HCT116 (cell line): ENCODE measurements around the gene NPIPB2. TPM values are rescaled to one million over a fixed set of nuclear protein-coding genes. Genes with fewer than 3 reads are reported as not detected.
"Not testable (repeated sequence)": the region's sequence is repeated elsewhere in the genome, so short reads cannot be mapped to it uniquely, and the experiment has no call there.

Experiments used
- ATAC-seq: fragments of 200-7000 bp; cut with Tn5 transposase; 2 replicates; pipeline ENCODE4 v1.9.1; 2020; ENCODE audit warnings: mild to moderate bottlenecking, moderate library complexity
- BruUV-seq: library from RNA; stranded (reverse); fragments of 400-500 nt; replicated peaks from 2 replicates; lab custom pipeline; 2021; lab: Mats Ljungman, UMichigan
- CTCF ChIA-PET: fragments of 300-600 bp; sonication (Branson Sonifier 250); formaldehyde crosslinking; loops from one replicate; lab custom pipeline; 2021; ENCODE audit warnings: antibody characterized with exemption; lab: Charles Lee
- POLR2A ChIA-PET: fragments of 300-600, 350-600 bp; sonication (Branson Sonifier 250); formaldehyde crosslinking; loops from one replicate; lab custom pipeline; 2021; ENCODE audit warnings: antibody characterized with exemption; lab: Charles Lee
- RAD21 ChIA-PET, 2 experiments: fragments of 300-600 bp; sonication (Branson Sonifier 250); formaldehyde crosslinking; loops; one replicate each; lab custom pipeline; 2023; ENCODE audit warnings: low total read pairs in 2 of 2; ENCODE audit not compliant: uncharacterized antibody in 2 of 2, unreplicated experiment in 2 of 2, low non-redundant PET in 1 of 2; lab: Charles Lee
- DNase-seq: peaks from one replicate; pipeline ENCODE4 v3.0.0-alpha.2; 2010; ENCODE audit warnings: low read depth, low spot score
- H2AFZ ChIP-seq: fragments of 200-600 bp; shearing (Covaris generic), sonication (generic); 2 replicates; pipeline ENCODE4 v1.6.1; 2017; ENCODE audit warnings: low read depth, mixed run types, mixed read lengths, antibody characterized with exemption, low read length; ENCODE audit not compliant: poor library complexity, severe bottlenecking
- H3K27ac ChIP-seq: 2 replicates; pipeline ENCODE4 v1.5.1; 2012; ENCODE audit warnings: low read depth, low read length
- H3K27me3 ChIP-seq: fragments of 200-600 bp; sonication (generic); 2 replicates; pipeline ENCODE4 v1.6.1; 2016; ENCODE audit warnings: mixed run types, low read length, mixed read lengths; ENCODE audit not compliant: insufficient read depth
- H3K36me3 ChIP-seq, 2 experiments: fragments of 200-500 bp in 1 of 2; fragments of 200-600 bp in 1 of 2; sonication (Bioruptor generic) in 1 of 2; sonication (generic) in 1 of 2; 2 replicates each; pipeline versions ENCODE4 v1.5.1 to v1.6.1; 2014 to 2016; ENCODE audit warnings: low read length in 2 of 2, inconsistent platforms in 1 of 2, mixed read lengths in 1 of 2, mixed run types in 1 of 2; ENCODE audit not compliant: insufficient read depth in 2 of 2, control insufficient read depth in 1 of 2
- H3K4me1 ChIP-seq, 2 experiments: fragments of 200-600 bp in 1 of 2; sonication (generic) in 1 of 2; 2 replicates each; pipeline versions ENCODE4 v1.5.1 to v1.6.1; 2012 to 2017; ENCODE audit warnings: low read length in 2 of 2, inconsistent platforms in 1 of 2, mild to moderate bottlenecking in 1 of 2, mixed read lengths in 1 of 2, mixed run types in 1 of 2, moderate library complexity in 1 of 2; ENCODE audit not compliant: insufficient read depth in 2 of 2, control insufficient read depth in 1 of 2
- H3K4me2 ChIP-seq: fragments of 200-600 bp; sonication (generic); 2 replicates; pipeline ENCODE4 v1.6.1; 2017; ENCODE audit warnings: mixed run types, low read length, mixed read lengths
- H3K4me3 ChIP-seq, 2 experiments: fragments of 200-600 bp in 1 of 2; sonication (generic) in 1 of 2; replicated peaks in 1 of 2; 2 replicates each; pipeline ENCODE4 v1.5.1; 2011 to 2016; ENCODE audit warnings: low read length in 2 of 2, control low read depth in 1 of 2, low read depth in 1 of 2, mild to moderate bottlenecking in 1 of 2, mixed read lengths in 1 of 2, mixed run types in 1 of 2
- H3K79me2 ChIP-seq: fragments of 200-600 bp; sonication (generic); 2 replicates; pipeline ENCODE4 v1.6.1; 2017; ENCODE audit warnings: mild to moderate bottlenecking, mixed run types, low read length, moderate library complexity, mixed read lengths; ENCODE audit not compliant: insufficient read depth
- H3K9ac ChIP-seq: fragments of 200-600 bp; sonication (generic); 2 replicates; pipeline ENCODE4 v1.6.1; 2016; ENCODE audit warnings: low read length, mixed read lengths
- H3K9me2 ChIP-seq: fragments of 200-600 bp; sonication (generic), shearing (Covaris generic); 2 replicates; pipeline ENCODE4 v1.6.1; 2017; ENCODE audit warnings: mixed run types, mild to moderate bottlenecking, moderate library complexity; ENCODE audit not compliant: insufficient read depth
- H3K9me3 ChIP-seq, 2 experiments: fragments of 200-500 bp in 1 of 2; fragments of 200-600 bp in 1 of 2; sonication (Bioruptor generic) in 1 of 2; sonication (generic) in 1 of 2; 2 replicates each; pipeline ENCODE4 v1.6.1; 2014 to 2017; ENCODE audit warnings: low read length in 2 of 2, mixed read lengths in 2 of 2, inconsistent platforms in 1 of 2, low read depth in 1 of 2, mild to moderate bottlenecking in 1 of 2, mixed run types in 1 of 2, moderate library complexity in 1 of 2; ENCODE audit not compliant: control insufficient read depth in 1 of 2, insufficient read depth in 1 of 2
- H4K20me1 ChIP-seq: fragments of 200-600 bp; sonication (generic), shearing (Covaris generic); 2 replicates; pipeline ENCODE4 v1.6.1; 2017; ENCODE audit warnings: mixed run types, mild to moderate bottlenecking, moderate library complexity; ENCODE audit not compliant: insufficient read depth
- CBX3 ChIP-seq: IDR thresholded peaks from 2 replicates; pipeline ENCODE4 v1.6.1; 2012; ENCODE audit warnings: low read depth
- CTCF ChIP-seq, 3 experiments: fragments of 200-600 bp in 1 of 3; sonication (generic) in 1 of 3; IDR thresholded peaks in 2 of 3; conservative IDR thresholded peaks in 1 of 3; 2 replicates each; pipeline ENCODE4 v1.5.1; 2012 to 2017; ENCODE audit warnings: low read depth in 2 of 3, low read length in 2 of 3, antibody characterized with exemption in 1 of 3, borderline replicate concordance in 1 of 3, control low read depth in 1 of 3, mild to moderate bottlenecking in 1 of 3, mixed read lengths in 1 of 3, mixed run types in 1 of 3, moderate library complexity in 1 of 3; ENCODE audit not compliant: insufficient read depth in 1 of 3
- EGR1 ChIP-seq: IDR thresholded peaks from 2 replicates; pipeline ENCODE4 v1.6.1; 2012; ENCODE audit warnings: low read depth
- ELF1 ChIP-seq: IDR thresholded peaks from 2 replicates; pipeline ENCODE4 v1.6.1; 2012; ENCODE audit warnings: low read depth, borderline replicate concordance
- EZH2 ChIP-seq: fragments of 200-600 bp; sonication (generic); IDR thresholded peaks from 2 replicates; pipeline ENCODE4 v1.6.1; 2017; ENCODE audit warnings: antibody characterized with exemption, mixed run types
- FOSL1 ChIP-seq: IDR thresholded peaks from 2 replicates; pipeline ENCODE4 v1.6.1; 2012; ENCODE audit warnings: low read depth
- JUND ChIP-seq: IDR thresholded peaks from 2 replicates; pipeline ENCODE4 v1.6.1; 2012
- RAD21 ChIP-seq: IDR thresholded peaks from 2 replicates; pipeline ENCODE4 v1.6.1; 2012; ENCODE audit warnings: low read depth, mild to moderate bottlenecking
- SRF ChIP-seq: IDR thresholded peaks from 2 replicates; pipeline ENCODE4 v1.6.1; 2012; ENCODE audit warnings: low read depth
- ZBTB33 ChIP-seq: IDR thresholded peaks from 2 replicates; pipeline ENCODE4 v1.6.1; 2011; ENCODE audit warnings: mild to moderate bottlenecking, low read length, moderate library complexity; ENCODE audit not compliant: insufficient replicate concordance; ENCODE audit errors: extremely low read depth
- ZFX ChIP-seq: fragments of 450-650 bp; IDR thresholded peaks from 2 replicates; pipeline ENCODE4 v1.6.1; 2017
- ZNF274 ChIP-seq: fragments of 200-500 bp; sonication (Bioruptor generic); IDR thresholded peaks from 2 replicates; pipeline ENCODE4 v1.6.1; 2014; ENCODE audit warnings: mild to moderate bottlenecking, low read depth, low read length, inconsistent platforms
- intact Hi-C: fragments of 100-400 bp; cut with micrococcal nuclease; formaldehyde crosslinking; loops from 2 replicates; pipeline ENCODE4 v1.10.0; 2022
- total RNA-seq: library from RNA; stranded (reverse); gene quantifications from one replicate; pipeline ENCODE4 v1.2.1, GENCODE V29; 2021; ENCODE audit not compliant: unreplicated experiment
- TF ChIP-seq, protein P1 (sequence below): IDR thresholded peaks from 2 replicates; pipeline ENCODE4 v1.6.1; 2012

NPIPB2 gene
- total RNA-seq, 1 experiment from 2014 or later, result 10.7 TPM

- RAD21 ChIA-PET, result no interaction called here
- no TSS peak for BruUV-seq
- Histone ChIP-seq H3K79me2 (no peaks in the 10 kb centered on the region), H3K4me2 (no peak overlapping the region), H3K9me2 (no peaks in the 10 kb centered on the region), H3K36me3 (no peaks in the 10 kb centered on the region), H3K4me3 (no peak overlapping the region), H3K9me3 (no peaks in the 10 kb centered on the region), H2AFZ (no peak overlapping the region), H4K20me1 (no peaks in the 10 kb centered on the region), H3K27me3 (no peaks in the 10 kb centered on the region), H3K9ac (no peak overlapping the region), H3K27ac (no peak overlapping the region), H3K4me1 (no peaks in the 10 kb centered on the region)
- intact Hi-C loops, result no loop called here
- ATAC-seq (no peak), DNase-seq (no peak)
- TF ChIP-seq RAD21 (no peak), ZBTB33 (no peak), EZH2 (no peak), ELF1 (no peak), JUND (no peak), ZNF274 (no peak), FOSL1 (no peak), SRF (no peak), EGR1 (no peak), ZFX (no peak), CTCF (IDR thresholded peaks at IDR 0.05 in 2 of 3, conservative IDR thresholded peaks at IDR 0.05 in 1 of 3; ENCODE audit: borderline replicate concordance in 1 of 3, insufficient read depth in 1 of 3, low read depth in 2 of 3, low read length in 2 of 3) (no peak), CBX3 (no peak)
- TF ChIP-seq, protein P1, sequence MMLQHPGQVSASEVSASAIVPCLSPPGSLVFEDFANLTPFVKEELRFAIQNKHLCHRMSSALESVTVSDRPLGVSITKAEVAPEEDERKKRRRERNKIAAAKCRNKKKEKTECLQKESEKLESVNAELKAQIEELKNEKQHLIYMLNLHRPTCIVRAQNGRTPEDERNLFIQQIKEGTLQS, result no peak
- POLR2A ChIA-PET, result interaction anchor here (0.5 to 1.0 kb wide), 2 partner anchors 13 to 15 kb away, joined by 3 read pairs; partner anchors contain the start of gene SNX29
- CTCF ChIA-PET, result no interaction called here
Observed at GRCh38 chr16:11963706-11964105, 21.9 kb upstream of the NPIPB2 start.

DNA sequence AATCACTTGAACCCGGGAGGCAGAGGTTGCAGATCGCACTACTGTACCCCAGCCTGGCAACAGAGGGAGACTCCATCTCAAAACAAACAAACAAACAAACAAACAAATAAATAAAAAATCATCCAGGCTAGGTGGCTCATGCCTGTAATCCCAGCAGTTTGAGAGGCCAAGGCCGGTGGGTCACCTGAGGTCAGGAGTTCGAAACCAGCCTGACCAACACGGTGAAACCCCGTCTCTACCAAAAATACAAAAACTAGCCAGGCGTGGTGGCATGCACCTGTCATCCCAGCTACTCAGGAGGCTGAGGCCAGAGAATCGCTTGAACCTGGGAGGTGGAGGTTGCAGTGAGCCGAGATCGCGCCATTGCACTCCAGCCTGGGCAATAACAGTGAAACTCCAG is 21.1 kb upstream of the NPIPB2 start:
- H3K4me3 ChIP-seq, H3K36me3 ChIP-seq, ATAC-seq, BruUV-seq, H3K27ac ChIP-seq, H3K4me2 ChIP-seq, H3K79me2 ChIP-seq, H4K20me1 ChIP-seq, H3K9ac ChIP-seq, H3K9me2 ChIP-seq, H3K27me3 ChIP-seq, CTCF ChIA-PET, DNase-seq, H2AFZ ChIP-seq, H3K9me3 ChIP-seq, intact Hi-C loops, RAD21 ChIA-PET, H3K4me1 ChIP-seq: not testable (repeated sequence)
- POLR2A ChIA-PET, result interaction anchor here (1.0 kb wide), 1 partner anchor 14 kb away, joined by 3 read pairs; the partner anchor contains the start of gene SNX29
